GM19324 (cell line): ENCODE data around the gene TSPAN8.
"Not testable (repeated sequence)": the region's sequence is repeated elsewhere in the genome, so short reads cannot be mapped to it uniquely, and the experiment has no call there.

Source experiments
- ATAC-seq: cut with Tn5 transposase; IDR thresholded peaks from one replicate; pipeline ENCODE4 v1.9.1; 2021; ENCODE audit warnings: mild to moderate bottlenecking, moderate library complexity; ENCODE audit not compliant: unreplicated experiment, low FRiP score

Gene TSPAN8

DNA sequence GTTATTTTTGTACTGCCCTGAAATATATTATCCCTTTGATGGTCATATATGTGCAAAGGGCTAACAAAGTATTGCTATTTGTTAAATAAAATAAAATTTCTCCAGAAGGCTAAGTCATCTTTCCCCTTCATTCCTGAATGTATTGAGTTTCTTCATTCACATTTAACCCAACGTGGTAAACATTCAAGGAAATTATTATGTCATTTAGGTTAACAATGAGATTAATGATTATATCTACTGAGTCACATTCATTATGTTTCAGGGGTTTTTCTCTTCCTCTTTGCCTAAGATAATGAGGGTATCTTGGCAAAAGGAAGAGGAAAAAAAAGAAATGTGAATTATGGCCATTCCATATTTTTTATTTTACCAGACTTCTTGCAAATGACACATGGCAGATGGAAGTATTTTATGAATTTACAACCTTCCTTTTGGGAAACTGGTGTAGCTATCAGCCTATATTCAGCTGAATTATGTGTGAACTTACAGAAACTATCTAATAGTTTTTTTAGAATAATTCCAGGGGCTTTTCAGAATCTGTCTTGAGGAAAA lies 27.2 kb downstream of the TSPAN8 start:
- ATAC-seq, result no peak

DNA sequence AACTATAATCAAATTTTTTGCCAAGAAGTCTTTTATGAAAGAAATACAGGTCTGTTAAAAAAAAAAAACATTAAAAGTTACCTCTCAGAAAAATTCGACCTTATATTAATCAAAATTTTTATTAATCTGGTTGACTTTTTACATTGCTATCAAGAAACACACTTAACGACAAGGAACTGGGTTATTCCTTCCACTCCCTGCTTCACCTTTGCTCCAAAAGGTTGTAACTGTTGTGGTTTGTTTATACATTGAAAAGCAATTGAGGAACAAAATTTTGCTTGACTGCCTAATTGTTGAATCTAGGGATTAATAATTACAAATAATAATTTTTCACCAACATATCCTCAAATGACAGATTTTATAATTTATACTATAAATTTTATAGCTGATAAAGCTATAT lies 28.4 kb downstream of the TSPAN8 start:
- ATAC-seq, result no peak

DNA sequence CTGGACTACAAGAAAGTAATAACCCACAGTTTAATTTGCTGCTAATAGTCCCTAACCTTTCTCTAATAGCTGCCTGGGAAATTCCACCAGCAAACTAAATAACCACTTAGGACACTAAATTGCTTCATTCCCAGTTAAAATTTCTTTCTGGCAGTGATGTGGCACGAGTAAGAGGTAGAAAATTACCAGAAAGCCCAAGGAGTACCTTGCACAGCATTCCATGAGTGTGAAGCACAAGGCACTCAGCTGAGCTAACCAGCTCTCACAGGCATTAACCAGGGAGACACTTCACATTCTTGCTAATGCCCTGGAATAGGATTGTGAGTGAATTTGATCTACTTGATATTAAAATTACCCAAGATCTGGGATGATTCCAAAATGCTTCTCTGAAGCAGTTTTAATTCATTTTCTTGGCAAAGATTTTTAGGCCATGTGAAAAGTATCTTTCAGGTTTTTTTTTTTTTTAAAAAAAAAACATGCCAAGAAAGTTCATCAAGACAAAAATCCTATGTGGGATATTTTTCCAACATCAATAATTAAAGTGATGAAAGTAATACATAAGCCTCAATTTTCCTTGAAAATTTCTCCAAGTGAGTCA lies 29.5 kb downstream of the TSPAN8 start:
- ATAC-seq, result no peak

DNA sequence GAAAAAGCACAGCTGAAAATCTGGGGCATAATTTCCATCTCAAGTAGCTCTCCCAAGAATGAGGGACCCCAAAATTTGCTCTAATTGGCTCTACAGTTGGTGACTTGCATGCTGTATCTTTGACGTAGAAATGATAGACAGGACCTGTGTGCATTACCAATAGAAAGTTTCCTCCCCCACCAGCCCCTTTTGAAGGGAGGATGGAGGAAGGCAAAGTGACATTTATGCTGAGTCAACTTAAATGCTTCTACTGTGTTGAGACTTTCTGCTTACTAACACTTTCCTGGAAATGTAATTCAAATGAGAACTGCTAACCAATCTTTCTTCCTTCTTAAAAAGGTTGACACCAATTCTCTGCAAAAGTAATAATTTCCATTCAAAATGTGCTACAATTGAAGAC lies 31.9 kb downstream of the TSPAN8 start:
- no peak for ATAC-seq

DNA sequence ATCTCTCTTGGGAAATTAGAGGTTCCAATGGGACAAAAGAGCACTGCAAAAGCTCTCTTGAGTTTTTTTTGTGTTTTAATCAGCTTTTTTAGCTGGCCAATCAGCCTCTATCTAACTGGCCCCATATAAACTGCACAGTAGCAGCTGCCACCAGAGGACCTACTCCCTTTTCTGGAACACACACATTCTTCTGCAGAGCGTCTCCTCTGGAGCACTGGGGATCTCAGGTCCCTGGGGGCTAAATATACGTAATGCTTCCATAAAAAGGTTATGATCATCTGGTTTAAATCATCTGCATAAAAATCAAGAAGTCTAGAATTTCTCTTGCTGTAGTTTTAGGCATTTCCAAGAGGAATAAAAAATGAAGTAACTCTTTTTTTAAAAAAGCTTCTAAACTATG lies 32.3 kb downstream of the TSPAN8 start:
- no peak for ATAC-seq

DNA sequence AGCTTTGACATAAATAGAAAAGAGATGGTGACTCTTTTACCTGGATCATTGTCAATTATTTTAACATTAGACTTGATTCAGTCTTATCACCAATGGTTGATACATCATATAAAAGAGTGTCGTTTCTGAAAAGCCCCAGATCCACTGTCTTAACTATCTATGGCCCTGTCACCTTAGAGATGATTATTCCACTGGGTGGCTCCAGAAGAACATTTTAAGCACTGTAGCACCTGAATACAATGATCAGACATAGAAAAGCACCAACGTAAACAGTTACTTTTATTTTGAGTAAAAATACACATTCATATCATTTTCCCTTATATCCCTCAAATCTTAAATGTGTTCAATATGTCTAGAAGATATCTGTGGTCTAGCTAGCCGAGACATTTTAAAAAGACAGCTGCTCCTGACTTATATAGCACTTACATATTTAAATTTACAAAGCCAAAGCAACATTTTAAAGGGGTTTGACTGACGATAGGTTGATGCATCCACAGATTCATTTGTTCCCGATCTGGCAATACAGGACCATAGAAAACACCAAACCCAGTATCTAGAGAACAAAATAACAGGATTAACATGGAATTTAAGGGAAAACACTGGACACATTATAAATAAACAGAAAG lies 32.9 kb downstream of the TSPAN8 start:
- ATAC-seq, result no peak

DNA sequence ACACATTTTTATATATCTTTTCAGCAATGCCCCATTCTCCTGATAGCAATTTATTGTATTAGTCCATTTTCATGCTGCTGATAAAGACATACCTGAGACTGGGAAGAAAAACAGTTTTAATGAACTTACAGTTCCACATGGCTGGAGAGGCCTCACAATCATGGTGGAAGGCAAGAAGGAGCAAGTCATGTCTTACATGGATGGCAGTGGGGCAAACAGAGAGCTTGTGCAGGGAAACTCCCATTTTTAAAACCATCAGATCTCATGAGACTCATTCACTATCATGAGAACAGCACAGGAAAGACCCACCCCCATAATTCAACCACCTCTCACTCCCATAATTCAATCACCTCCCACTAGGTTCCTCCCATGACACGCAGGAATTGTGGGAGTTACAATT lies 44.7 kb downstream of the TSPAN8 start:
- not testable (repeated sequence) for ATAC-seq

DNA sequence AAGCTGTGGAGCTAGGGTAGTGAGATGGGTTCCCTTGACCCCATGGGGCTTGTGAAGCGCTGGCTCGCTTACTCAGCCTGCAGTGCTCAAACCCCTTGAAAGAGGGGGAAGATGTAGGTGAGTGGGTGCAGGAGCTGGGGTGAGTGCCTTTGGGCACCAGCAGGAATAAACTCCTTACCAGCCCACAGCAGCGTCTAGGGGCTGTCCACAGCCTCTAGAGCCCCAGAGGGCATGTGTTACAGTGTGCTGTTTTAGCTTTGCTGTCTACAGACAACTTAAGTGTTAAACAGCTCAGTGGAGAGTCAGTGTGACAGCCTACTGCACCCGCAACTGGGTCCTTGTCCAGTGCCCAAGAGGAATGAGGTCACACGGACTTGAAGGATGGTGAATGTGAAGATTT lies 48.0 kb downstream of the TSPAN8 start:
- ATAC-seq, result no peak

DNA sequence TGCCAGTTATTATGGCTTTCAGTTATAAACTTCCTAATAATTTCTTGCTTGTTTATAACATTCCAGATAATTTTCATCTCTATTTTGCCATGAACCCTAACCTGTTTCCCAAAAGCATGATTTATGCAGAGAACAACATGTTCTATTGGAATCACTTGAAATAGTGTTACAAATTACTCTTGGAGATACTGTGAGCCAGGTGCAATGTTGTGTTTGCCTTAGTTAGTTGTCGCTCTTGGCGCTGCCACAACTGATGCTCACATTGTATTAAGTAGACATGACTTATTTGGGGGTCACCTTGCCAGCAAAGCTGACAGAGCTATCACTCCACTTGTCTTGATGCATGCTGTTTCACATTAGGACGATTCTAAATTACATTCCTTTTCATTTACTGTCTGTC lies 49.4 kb downstream of the TSPAN8 start:
- ATAC-seq, result no peak

DNA sequence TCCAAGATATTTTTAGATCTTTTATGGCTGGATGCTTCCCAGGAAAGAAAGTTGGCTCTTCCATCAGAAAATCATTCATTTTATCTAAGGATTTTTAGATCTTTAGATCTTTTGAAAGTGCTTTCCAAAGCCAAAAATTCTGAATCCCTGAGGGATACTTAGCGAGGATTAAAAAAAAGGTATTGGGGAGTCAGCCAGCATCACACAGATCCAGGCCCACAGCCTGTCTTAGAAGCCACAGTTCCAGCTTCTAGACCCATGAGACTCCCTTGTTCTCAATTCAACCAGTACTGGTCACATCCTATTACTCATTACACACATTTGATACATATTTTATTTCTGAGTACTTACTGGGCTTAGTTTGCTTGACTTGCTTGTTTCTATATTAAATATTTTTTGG lies 49.9 kb downstream of the TSPAN8 start:
- no peak for ATAC-seq

DNA sequence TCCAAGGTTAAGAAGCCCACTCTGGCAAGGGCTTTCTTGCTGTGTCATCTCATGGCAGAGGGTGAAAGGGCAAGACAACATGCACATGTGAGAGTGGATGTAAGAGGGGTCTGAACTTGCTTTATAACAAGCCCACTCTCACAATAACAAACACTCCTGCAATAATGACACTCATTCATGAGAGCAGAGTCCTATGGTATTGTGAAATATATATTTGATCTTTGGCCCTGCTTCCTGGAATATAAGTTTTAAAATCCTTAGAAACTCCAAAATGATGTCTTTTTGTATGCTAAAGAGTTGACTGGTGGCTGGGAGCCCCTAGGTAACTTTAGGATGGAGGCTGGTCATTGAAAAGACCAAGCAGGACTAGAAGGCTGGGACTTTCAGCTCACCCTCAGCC lies 51.8 kb downstream of the TSPAN8 start:
- no peak for ATAC-seq

DNA sequence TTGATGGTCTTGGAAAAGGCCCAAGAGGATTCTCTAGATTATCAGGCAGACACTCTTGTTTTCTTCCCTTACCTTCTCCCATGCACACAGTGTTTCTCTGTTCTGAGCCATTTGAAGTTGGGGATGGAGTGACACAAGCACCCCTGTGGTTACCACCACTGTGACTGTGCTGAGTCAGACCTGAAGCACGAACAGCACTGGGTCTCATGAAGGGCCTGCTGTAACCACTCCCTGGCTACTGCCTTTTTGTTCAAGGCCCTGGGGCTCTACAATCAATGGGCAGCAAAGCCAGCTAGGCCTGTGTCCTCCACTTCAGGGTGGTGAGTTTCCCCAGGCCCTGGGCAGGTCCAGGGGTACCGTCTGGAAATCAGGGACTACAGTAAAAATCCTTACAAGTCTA lies 65.5 kb downstream of the TSPAN8 start:
- ATAC-seq, result no peak

DNA sequence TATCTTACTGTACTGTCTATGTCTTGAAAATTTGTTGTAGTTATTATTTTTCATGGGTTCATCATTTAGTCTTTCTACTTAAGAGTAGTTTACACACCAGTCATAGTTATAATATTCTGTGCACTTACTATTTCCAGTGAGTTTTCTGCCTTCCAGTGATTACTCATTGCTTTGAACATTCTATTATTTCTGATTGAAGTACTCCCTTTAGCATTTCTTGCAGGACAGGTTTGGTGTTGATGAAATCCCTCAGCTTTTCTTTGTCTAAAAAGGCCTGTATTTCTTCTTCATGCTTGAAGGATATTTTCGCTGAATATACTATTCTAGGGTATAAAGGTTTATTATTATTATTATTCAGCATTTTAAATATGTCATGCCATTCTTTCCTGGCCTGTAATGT lies 66.8 kb downstream of the TSPAN8 start:
- no peak for ATAC-seq

DNA sequence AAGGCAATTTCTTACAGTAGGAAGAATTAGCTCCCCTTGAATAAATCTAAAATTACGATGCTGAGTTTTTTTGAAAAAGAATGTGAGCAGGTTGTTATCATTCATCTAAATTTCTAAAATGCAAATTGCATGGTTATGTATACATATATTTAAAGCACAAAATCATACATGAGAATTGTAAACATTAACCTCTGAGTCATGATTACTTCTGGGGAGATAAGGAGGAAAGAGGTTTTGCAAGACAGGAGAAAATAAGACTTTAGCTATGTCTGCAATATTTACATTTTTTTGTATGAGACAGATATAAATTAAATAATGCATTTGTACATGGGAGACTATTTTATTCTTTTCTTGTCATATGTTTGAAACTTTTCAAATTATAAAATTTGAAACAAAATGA lies 72.2 kb downstream of the TSPAN8 start:
- ATAC-seq, result no peak

DNA sequence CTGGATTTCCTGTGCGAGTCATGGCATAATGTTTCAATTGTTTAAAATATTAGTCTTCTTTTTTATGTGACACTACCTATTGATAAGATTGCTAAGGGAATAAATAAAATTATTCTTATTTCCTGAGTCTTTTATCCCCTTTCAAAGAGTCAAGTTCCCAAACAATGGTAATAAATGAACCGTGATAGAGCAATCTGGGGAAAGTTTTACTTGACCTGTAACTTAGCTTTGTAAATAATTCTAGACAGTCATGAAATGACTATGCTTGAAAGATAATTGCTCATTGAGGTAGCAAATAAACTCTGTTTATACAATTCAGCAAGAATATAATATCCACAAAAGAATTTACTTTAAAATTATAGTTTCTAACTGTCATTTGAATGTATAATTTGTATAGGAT lies 82.1 kb downstream of the TSPAN8 start:
- no peak for ATAC-seq
